HG03280 (cell line): ENCODE measurements around the gene COL5A1.

Source experiments
- ATAC-seq: cut with Tn5 transposase; IDR thresholded peaks from one replicate; pipeline ENCODE4 v1.9.1; 2021; ENCODE audit warnings: mild to moderate bottlenecking, moderate library complexity; ENCODE audit not compliant: unreplicated experiment

COL5A1 gene

DNA sequence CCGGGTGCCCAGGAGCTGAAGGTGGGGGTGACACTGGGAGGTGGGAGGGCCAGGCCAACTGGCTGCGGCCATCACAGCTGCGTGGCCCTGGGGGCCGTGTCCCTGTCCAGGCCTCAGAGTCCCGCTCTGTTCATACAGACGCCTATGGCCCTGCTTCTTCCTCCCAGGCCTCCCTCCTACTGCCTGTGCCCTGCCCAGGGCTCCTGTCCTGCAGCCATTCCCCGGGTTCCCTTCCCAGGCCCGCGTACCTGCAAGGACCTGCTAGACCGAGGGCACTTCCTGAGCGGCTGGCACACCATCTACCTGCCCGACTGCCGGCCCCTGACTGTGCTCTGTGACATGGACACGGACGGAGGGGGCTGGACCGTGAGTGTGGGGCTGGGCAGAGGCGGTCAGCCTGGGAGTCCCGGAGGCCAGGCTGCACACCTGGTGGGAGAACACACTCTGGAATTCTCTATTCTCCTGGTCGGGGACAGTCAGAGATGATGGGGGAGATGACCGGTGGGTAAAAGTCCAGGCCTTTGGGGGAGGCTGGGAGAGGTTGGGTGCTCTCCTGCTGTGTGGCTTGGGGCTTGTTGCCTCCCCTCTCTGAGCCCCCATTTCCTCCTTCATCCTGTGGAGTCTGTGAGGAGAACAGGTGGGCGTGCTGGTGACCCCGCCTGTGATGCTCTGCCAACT lies 243.5 kb downstream of the COL5A1 start:
- ATAC-seq: no peak

- no peak for ATAC-seq
Measured at GRCh38 chr9:134885679-134886412, 244.2 kb downstream of the COL5A1 start.

GRCh38 chr9:134886413-134886913 lies 244.9 kb downstream of the COL5A1 start:
- ATAC-seq: no peak

DNA sequence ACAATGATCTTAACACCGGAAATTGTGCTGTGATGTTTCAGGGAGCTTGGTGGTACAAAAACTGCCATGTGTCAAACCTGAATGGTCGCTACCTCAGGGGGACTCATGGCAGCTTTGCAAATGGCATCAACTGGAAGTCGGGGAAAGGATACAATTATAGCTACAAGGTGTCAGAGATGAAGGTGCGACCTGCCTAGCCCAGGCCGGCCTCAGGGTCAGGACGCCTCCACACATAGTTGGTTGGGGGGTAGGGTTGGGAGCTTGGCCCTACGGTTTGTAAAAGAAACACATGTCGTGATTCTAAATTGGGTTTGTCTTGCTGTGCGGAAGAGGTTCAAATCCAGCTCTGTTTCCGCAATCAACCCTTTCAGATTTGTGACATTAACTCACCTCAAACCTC lies 245.6 kb downstream of the COL5A1 start:
- no peak for ATAC-seq

GRCh38 chr9:134887686-134888602 lies 246.3 kb downstream of the COL5A1 start:
- ATAC-seq: no peak

DNA sequence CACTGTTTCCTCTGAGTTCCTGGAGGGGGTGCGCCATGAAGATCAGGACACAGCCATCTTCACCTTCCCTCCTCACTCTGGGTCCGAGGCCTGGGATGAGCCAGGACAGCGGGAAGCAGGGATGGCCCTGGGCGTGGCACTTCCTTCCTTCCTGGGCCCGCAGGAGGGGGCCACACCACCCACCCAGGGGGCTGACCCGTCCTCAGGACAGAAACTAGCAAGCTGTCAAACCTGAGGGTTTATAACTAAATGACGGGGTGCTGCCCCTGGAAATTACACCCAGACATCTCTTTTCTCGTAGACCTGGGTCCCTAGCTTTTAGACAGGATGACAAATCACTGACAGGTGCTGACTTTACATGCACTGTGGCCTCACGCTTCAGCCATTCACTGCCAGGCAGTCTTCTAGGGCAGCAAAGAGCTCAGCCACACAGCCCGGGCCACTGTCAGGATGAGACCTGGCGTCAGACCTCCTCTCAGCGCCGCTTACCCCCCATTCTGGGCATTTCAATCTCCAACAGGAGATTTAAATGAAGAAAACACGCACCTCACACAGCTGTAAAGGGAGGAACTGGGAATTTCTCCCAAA lies 247.1 kb downstream of the COL5A1 start:
- no peak for ATAC-seq

- no peak for ATAC-seq
Measured at GRCh38 chr9:134889386-134890154, 248.0 kb downstream of the COL5A1 start.

DNA sequence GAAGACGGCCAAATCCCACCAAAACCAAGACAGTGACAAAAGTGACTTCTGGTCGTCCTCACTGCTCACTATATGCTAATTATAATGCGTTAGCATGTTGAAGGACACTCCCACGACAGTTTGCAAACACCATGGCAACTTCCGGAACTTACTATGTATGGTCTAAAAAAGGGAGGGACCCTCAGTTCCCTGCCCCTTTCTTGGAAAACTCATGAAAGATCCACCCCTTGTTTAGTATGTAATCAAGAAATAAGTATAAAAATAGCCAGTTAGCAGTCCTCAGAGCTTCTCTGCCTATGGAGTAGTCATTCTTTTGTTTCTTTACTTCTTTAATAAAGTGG lies 248.5 kb downstream of the COL5A1 start:
- no peak for ATAC-seq

DNA sequence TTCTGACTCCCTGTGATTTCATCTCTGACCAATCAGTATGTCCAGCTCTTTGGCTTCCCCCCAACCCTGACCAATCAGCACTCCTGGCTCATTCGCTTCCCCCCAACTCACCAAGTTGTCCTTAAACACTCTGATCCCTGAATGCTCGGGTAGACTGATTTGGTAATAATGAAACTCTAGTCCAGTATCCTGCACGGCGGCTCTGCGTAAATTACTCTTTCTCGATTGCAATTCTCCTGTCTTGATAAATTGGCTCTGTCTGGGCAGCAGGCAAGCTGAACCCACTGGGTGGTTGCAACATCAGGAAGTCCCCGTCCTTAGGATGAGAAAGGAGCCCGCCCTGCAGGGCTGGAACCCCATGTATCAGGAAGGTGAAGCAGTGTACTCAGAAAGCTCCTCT lies 249.4 kb downstream of the COL5A1 start:
- ATAC-seq: no peak

GRCh38 chr9:134891713-134892112 lies 250.1 kb downstream of the COL5A1 start:
- no peak for ATAC-seq

DNA sequence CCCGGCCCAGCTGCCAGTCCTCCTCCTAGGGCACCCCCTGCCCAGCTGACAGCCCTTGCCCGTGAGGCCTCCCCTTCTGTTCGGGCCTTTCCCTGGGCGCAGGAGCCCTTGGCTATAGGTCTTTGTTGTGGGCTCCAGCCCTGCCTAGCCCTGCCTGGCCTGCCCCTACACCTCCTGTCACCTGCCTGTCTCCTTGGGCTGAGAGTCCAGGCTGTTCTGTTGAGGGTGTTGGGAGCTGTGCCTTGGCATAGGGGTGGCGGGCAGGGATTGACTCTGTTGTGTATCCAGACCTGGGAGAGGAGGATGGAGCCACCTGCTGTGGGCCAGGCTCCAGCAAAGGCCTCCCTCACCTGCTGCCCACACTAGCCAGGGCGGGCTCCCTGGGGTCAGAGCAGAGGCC lies 250.6 kb downstream of the COL5A1 start:
- ATAC-seq: no peak

DNA sequence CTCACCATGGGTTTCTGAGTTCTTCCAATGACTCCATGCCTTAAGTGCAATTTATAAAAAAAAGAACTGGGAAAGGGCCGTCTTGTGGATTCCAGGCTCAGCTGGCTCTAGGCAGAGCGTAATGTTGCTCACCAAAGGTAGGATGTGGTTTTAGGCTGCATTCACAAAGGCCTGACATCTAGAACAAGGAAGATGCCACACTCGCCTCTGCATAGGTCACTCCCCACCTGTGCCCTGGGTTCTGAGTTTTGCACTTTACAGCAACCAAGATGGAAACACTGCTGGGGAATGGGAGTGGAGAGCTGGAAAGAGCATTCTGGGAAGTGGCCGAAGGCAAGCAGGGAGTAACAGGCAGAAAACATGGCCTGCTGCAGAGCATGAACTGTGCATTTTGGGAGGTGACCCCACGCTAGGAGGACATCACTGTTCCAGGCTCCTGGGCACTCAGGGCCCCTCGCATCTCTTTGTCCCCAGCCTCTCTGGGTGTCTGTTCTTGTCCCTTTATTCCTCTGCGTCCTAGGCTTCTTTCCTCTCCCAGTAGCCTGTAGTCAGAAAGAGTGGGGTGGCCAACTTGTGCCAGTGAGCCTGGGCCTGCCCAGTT lies 251.3 kb downstream of the COL5A1 start:
- ATAC-seq: no peak
